BE2C (cell line): Measurements from ENCODE around the gene TIMM17A.
"Not testable (repeated sequence)": the region's sequence is repeated elsewhere in the genome, so short reads cannot be mapped to it uniquely, and the experiment has no call there.

Experiments used
- DNase-seq: peaks from one replicate; pipeline ENCODE4 v3.0.0-alpha.2; 2020
- H3K27me3 ChIP-seq: fragments of 250-450 bp; sonication (Bioruptor Pico); 2 replicates; pipeline ENCODE4 v1.5.1; 2020; ENCODE audit warnings: mild to moderate bottlenecking
- H3K36me3 ChIP-seq: fragments of 250-450 bp; sonication (Bioruptor Pico); 2 replicates; pipeline ENCODE4 v1.5.1; 2020; ENCODE audit warnings: mild to moderate bottlenecking
- H3K4me1 ChIP-seq: fragments of 250-450 bp; sonication (Bioruptor Pico); 2 replicates; pipeline ENCODE4 v1.5.1; 2020
- H3K4me3 ChIP-seq: 2 replicates; pipeline ENCODE4 v1.5.1; 2011; ENCODE audit warnings: low read depth, low read length
- H3K9me3 ChIP-seq: fragments of 250-450 bp; sonication (Bioruptor Pico); 2 replicates; pipeline ENCODE4 v1.5.1; 2020
- CTCF ChIP-seq: IDR thresholded peaks from 2 replicates; pipeline ENCODE4 v1.5.1; 2012; ENCODE audit warnings: mild to moderate bottlenecking, low read depth, low read length

Gene TIMM17A

GRCh38 chr1:201947697-201948008 lies 7.7 kb upstream of the TIMM17A start:
- Histone ChIP-seq H3K27me3 (no peaks in the 10 kb centered on the region), H3K4me3 (no peak overlapping the region), H3K9me3 (no peaks in the 10 kb centered on the region), H3K4me1 (no peaks in the 10 kb centered on the region; the same call in 1 of the 2 replicates), H3K36me3 (no peaks in the 10 kb centered on the region)
- DNase-seq: no peak
- no peak for TF ChIP-seq CTCF

- H3K27me3 ChIP-seq: no peaks in the 10 kb centered on the region
- TF ChIP-seq CTCF: no peak
- H3K4me3 ChIP-seq: no peak overlapping the region
- H3K9me3 ChIP-seq: no peaks in the 10 kb centered on the region
- H3K36me3 ChIP-seq: no peaks in the 10 kb centered on the region
- DNase-seq: no peak
- H3K4me1 ChIP-seq: no peaks in the 10 kb centered on the region; the same call in 1 of the 2 replicates
Measured at GRCh38 chr1:201949491-201949890, 5.8 kb upstream of the TIMM17A start.

GRCh38 chr1:201954263-201955008 lies 867 bp upstream of the TIMM17A start:
- Histone ChIP-seq H3K9me3 (no peaks in the 10 kb centered on the region), H3K36me3 (peaks cover 25% of the 10 kb centered on the region), H3K4me1 (no peaks in the 10 kb centered on the region), H3K27me3 (no peaks in the 10 kb centered on the region), H3K4me3 (peak overlapping the region; percentile 96)
- no peak for DNase-seq
- TF ChIP-seq CTCF: no peak

GRCh38 chr1:201955729-201956143 lies 433 bp downstream of the TIMM17A start:
- DNase-seq: no peak
- Histone ChIP-seq H3K9me3 (no peaks in the 10 kb centered on the region), H3K27me3 (no peaks in the 10 kb centered on the region), H3K4me1 (no peaks in the 10 kb centered on the region), H3K4me3 (peak overlapping the region; percentile 96), H3K36me3 (peaks cover 34% of the 10 kb centered on the region)
- no peak for TF ChIP-seq CTCF

GRCh38 chr1:201958348-201958747 lies 3.0 kb downstream of the TIMM17A start:
- no peak for TF ChIP-seq CTCF
- no peaks in the 10 kb centered on the region for H3K9me3 ChIP-seq
- peaks cover 60% of the 10 kb centered on the region for H3K36me3 ChIP-seq
- no peak for DNase-seq
- H3K4me3 ChIP-seq: no peak overlapping the region
- H3K4me1 ChIP-seq: no peaks in the 10 kb centered on the region
- no peaks in the 10 kb centered on the region for H3K27me3 ChIP-seq

- not testable (repeated sequence) for H3K4me3 ChIP-seq, H3K4me1 ChIP-seq, H3K27me3 ChIP-seq, DNase-seq, H3K9me3 ChIP-seq
- H3K36me3 ChIP-seq: peaks cover 88% of the 10 kb centered on the region
Measured at GRCh38 chr1:201962382-201962781, 7.1 kb downstream of the TIMM17A start.
